GM12878 (cell line): Measurements from ENCODE around the gene PLA2G3. TPM values are rescaled to one million over a fixed set of nuclear protein-coding genes. Genes with fewer than 3 reads are reported as not detected.

Source experiments
- ATAC-seq: fragments of 200-7000 bp; cut with Tn5 transposase; 3 replicates; pipeline ENCODE4 v1.9.1; 2020; ENCODE audit warnings: mild to moderate bottlenecking, moderate library complexity
- BruUV-seq: library from RNA; stranded (reverse); fragments of 400-500 nt; replicated peaks from 2 replicates; lab custom pipeline; 2021; lab: Mats Ljungman, UMichigan
- CTCF ChIA-PET: fragments of 300-600 bp; sonication (Branson Sonifier 250); formaldehyde crosslinking; extraction: SDS; loops from one replicate; lab custom pipeline; 2021; ENCODE audit warnings: inconsistent platforms; lab: Yijun Ruan, JAX
- POLR2A ChIA-PET: fragments of 350-600 bp; formaldehyde crosslinking; extraction: SDS; loops from one replicate; lab custom pipeline; 2021; ENCODE audit warnings: inconsistent platforms; lab: Charles Lee
- RAD21 ChIA-PET: fragments of 300-600 bp; sonication (Branson Sonifier 250); formaldehyde crosslinking; loops from one replicate; lab custom pipeline; 2023; ENCODE audit warnings: antibody characterized with exemption; ENCODE audit not compliant: unreplicated experiment; lab: Charles Lee
- SMC1A ChIA-PET: fragments of 300-600 bp; sonication (Branson Sonifier 250); formaldehyde crosslinking; loops from one replicate; lab custom pipeline; 2023; ENCODE audit not compliant: unreplicated experiment, uncharacterized antibody; lab: Charles Lee
- DNase-seq: peaks from one replicate; pipeline ENCODE4 v3.0.0-alpha.2; 2011; ENCODE audit warnings: low read depth, low spot score
- FAIRE-seq: peaks from 3 replicates; lab custom pipeline; 2011; peaks lifted over from hg19 to GRCh38; lab: Jason Lieb, UNC
- H2AFZ ChIP-seq: 2 replicates; pipeline ENCODE4 v1.6.0; 2011; ENCODE audit warnings: low read depth, low read length, control low read depth; ENCODE audit not compliant: control insufficient read depth
- H3K27ac ChIP-seq: 2 replicates; pipeline ENCODE4 v1.5.1; 2011; ENCODE audit warnings: control low read depth; ENCODE audit not compliant: control insufficient read depth, insufficient read depth
- H3K27me3 ChIP-seq, 2 experiments: replicated peaks in 1 of 2; 2 replicates each; pipeline versions ENCODE4 v1.6.0 to v1.6.1; 2011; ENCODE audit warnings: low read length in 1 of 2; ENCODE audit not compliant: control insufficient read depth in 2 of 2, insufficient read depth in 2 of 2
- H3K36me3 ChIP-seq, 2 experiments: 2 replicates each; pipeline ENCODE4 v1.5.1; 2011; ENCODE audit warnings: low read length in 1 of 2; ENCODE audit not compliant: control insufficient read depth in 2 of 2, insufficient read depth in 2 of 2
- H3K4me1 ChIP-seq: 2 replicates; pipeline ENCODE4 v1.6.1; 2011; ENCODE audit warnings: mild to moderate bottlenecking, low read length, moderate library complexity, mixed read lengths; ENCODE audit not compliant: control insufficient read depth, insufficient read depth
- H3K4me2 ChIP-seq: 2 replicates; pipeline ENCODE4 v1.6.0; 2011; ENCODE audit warnings: control low read depth; ENCODE audit not compliant: control insufficient read depth, insufficient read depth
- H3K4me3 ChIP-seq: fragments of 200-600 bp; sonication (generic); 2 replicates; pipeline ENCODE4 v1.5.1; 2016
- H3K79me2 ChIP-seq: 2 replicates; pipeline ENCODE4 v1.6.0; 2011; ENCODE audit warnings: low read length; ENCODE audit not compliant: control insufficient read depth, insufficient read depth
- H3K9ac ChIP-seq: 2 replicates; pipeline ENCODE4 v1.8.0; 2011; ENCODE audit warnings: low read length, control low read depth, mixed read lengths; ENCODE audit not compliant: control insufficient read depth, insufficient read depth
- H3K9me3 ChIP-seq: replicated peaks from 3 replicates; pipeline ENCODE4 v1.5.1; 2011; ENCODE audit warnings: mild to moderate bottlenecking, low read length; ENCODE audit not compliant: control insufficient read depth, insufficient read depth
- H4K20me1 ChIP-seq: 2 replicates; pipeline ENCODE4 v1.6.0; 2011; ENCODE audit not compliant: control insufficient read depth, insufficient read depth
- ASH2L ChIP-seq: fragments of 300-600, 200-600 bp; sonication (generic); IDR thresholded peaks from 2 replicates; pipeline ENCODE4 v1.6.1; 2017; ENCODE audit warnings: low read depth, mild to moderate bottlenecking, borderline replicate concordance
- ATF3 ChIP-seq: IDR thresholded peaks from 2 replicates; pipeline ENCODE4 v1.6.1; 2011; ENCODE audit warnings: low read depth, mild to moderate bottlenecking, low read length, moderate library complexity, borderline replicate concordance; ENCODE audit errors: extremely low read depth
- BMI1 ChIP-seq: fragments of 450-650 bp; IDR thresholded peaks from 2 replicates; pipeline ENCODE4 v1.6.1; 2016; ENCODE audit warnings: mild to moderate bottlenecking, moderate library complexity, borderline replicate concordance
- CBFB ChIP-seq: IDR thresholded peaks from 2 replicates; pipeline ENCODE4 v1.6.1; 2016; ENCODE audit warnings: antibody characterized with exemption, low read depth
- ETV6 ChIP-seq, 2 experiments: fragments of 450-650 bp in 1 of 2; IDR thresholded peaks in 1 of 2; conservative IDR thresholded peaks in 1 of 2; 2 replicates each; pipeline ENCODE4 v1.6.1; 2014; ENCODE audit warnings: antibody characterized with exemption in 1 of 2, borderline replicate concordance in 1 of 2, low read depth in 1 of 2, mild to moderate bottlenecking in 1 of 2, moderate library complexity in 1 of 2
- FOS ChIP-seq: IDR thresholded peaks from 3 replicates; pipeline ENCODE4 v1.6.1; 2011; ENCODE audit warnings: borderline replicate concordance; ENCODE audit not compliant: insufficient read length; ENCODE audit errors: extremely low read depth
- GABPA ChIP-seq: IDR thresholded peaks from 2 replicates; pipeline ENCODE4 v1.6.1; 2014; ENCODE audit warnings: antibody characterized with exemption, low read depth, mild to moderate bottlenecking, inconsistent platforms
- HDGF ChIP-seq: fragments of 450-650 bp; IDR thresholded peaks from 2 replicates; pipeline ENCODE4 v1.6.1; 2016; ENCODE audit warnings: antibody characterized with exemption
- JUNB ChIP-seq: IDR thresholded peaks from 2 replicates; pipeline ENCODE4 v1.6.1; 2016; ENCODE audit warnings: antibody characterized with exemption, mild to moderate bottlenecking
- PAX8 ChIP-seq: fragments of 450-650 bp; IDR thresholded peaks from 2 replicates; pipeline ENCODE4 v1.6.1; 2017; ENCODE audit warnings: mild to moderate bottlenecking, moderate library complexity
- PKNOX1 ChIP-seq: fragments of 450-650 bp; IDR thresholded peaks from 2 replicates; pipeline ENCODE4 v1.6.1; 2016; ENCODE audit warnings: mild to moderate bottlenecking
- RB1 ChIP-seq: fragments of 450-650 bp; formaldehyde crosslinking; IDR thresholded peaks from 2 replicates; pipeline ENCODE4 v1.6.1; 2017; ENCODE audit warnings: mild to moderate bottlenecking, borderline replicate concordance
- SKIL ChIP-seq: fragments of 450-650 bp; IDR thresholded peaks from 2 replicates; pipeline ENCODE4 v1.6.1; 2017; ENCODE audit warnings: mild to moderate bottlenecking, low read depth, inconsistent platforms; ENCODE audit not compliant: poor library complexity, severe bottlenecking
- TBL1XR1 ChIP-seq: IDR thresholded peaks from 2 replicates; pipeline ENCODE4 v1.6.1; 2012; ENCODE audit warnings: low read depth, low read length, improper control_type of control experiment
- USF1 ChIP-seq: IDR thresholded peaks from 2 replicates; pipeline ENCODE4 v1.6.1; 2011; ENCODE audit warnings: borderline replicate concordance, low read depth, mild to moderate bottlenecking, moderate library complexity, mixed read lengths, low read length; ENCODE audit not compliant: insufficient read depth; ENCODE audit errors: extremely low read length
- WGBS: methylation state at CpG from one replicate; pipeline ENCODE4 v1.1.6; 2016; ENCODE audit warnings: low lambda C conversion rate; ENCODE audit not compliant: insufficient replicate concordance, insufficient coverage; ENCODE audit errors: missing lambda C conversion rate; 5-methylcytosine and 5-hydroxymethylcytosine counted together
- in situ Hi-C: fragments of 300-500 bp; cut with MboI; formaldehyde crosslinking; loops from 9 replicates; pipeline ENCODE4 v1.14.3; 2018; ENCODE audit warnings: mixed read lengths
- intact Hi-C: fragments of 100-400 bp; cut with micrococcal nuclease; formaldehyde crosslinking; loops from one replicate; pipeline ENCODE4 v1.14.2; 2022; ENCODE audit not compliant: unreplicated experiment
- polyA plus RNA-seq, 11 experiments: library from polyadenylated mRNA; depleted of rRNA in 4 of 11; unstranded in 6 of 11; stranded (reverse) in 5 of 11; fragments of >200 nt; fragmentation: Nextera tagmentation in 4 of 11; fragmentation: Illumina TruSeq in 1 of 11; extraction: Ambion mirVana in 4 of 11; extraction: Trizol in 1 of 11; gene quantifications; 1 replicate in 1 of 11; 2 replicates in 10 of 11; pipeline versions ENCODE4 v1.2.1 to v1.2.3, GENCODE V29; 2011 to 2016; ENCODE audit warnings: inconsistent platforms in 2 of 11, missing spikeins in 2 of 11, low read depth in 1 of 11
- total RNA-seq, 4 experiments: library from RNA; depleted of rRNA in 3 of 4; stranded (reverse); fragments of >200 nt in 3 of 4; fragmentation: Illumina TruSeq in 1 of 4; extraction: Trizol in 1 of 4; gene quantifications; 2 replicates each; pipeline versions ENCODE4 v1.2.1 to v1.2.3, GENCODE V29; 2013 to 2021
- TF ChIP-seq, protein P1 (sequence below): IDR thresholded peaks from 2 replicates; pipeline ENCODE4 v1.6.1; 2011; ENCODE audit warnings: borderline replicate concordance, low read depth, mild to moderate bottlenecking, moderate library complexity, low read length; ENCODE audit not compliant: insufficient read depth, poor library complexity, severe bottlenecking

Gene PLA2G3
- total and polyA plus RNA-seq, 10 of the 15 experiments (the other 5 are each of a cell fraction or from before 2014, with no cell fraction given) = 0.04 TPM; not detected in 9

GRCh38 chr22:31143038-31143437 is 2.7 kb upstream of the PLA2G3 start:
- FAIRE-seq (no peak), ATAC-seq (no peak), DNase-seq (no peak)
- Histone ChIP-seq H3K9ac (no peak overlapping the region), H3K79me2 (no peaks in the 10 kb centered on the region), H3K4me1 (no peaks in the 10 kb centered on the region), H3K27me3 (no peaks in the 10 kb centered on the region; a peak in 2 of 4 replicates), H4K20me1 (no peaks in the 10 kb centered on the region), H3K36me3 (no peaks in the 10 kb centered on the region), H3K9me3 (no peaks in the 10 kb centered on the region), H3K4me2 (no peak overlapping the region), H3K4me3 (no peak overlapping the region), H3K27ac (no peak overlapping the region), H2AFZ (no peak overlapping the region)
- WGBS = 3% methylated on average over 3 of the region's 3 CpGs
- intact Hi-C loops = no loop called here
- SMC1A ChIA-PET = no interaction called here
- in situ Hi-C loops = no loop called here
- no TSS peak for BruUV-seq
- POLR2A ChIA-PET = no interaction called here
- RAD21 ChIA-PET = no interaction called here
- CTCF ChIA-PET = no interaction called here
- TF ChIP-seq GABPA = no peak
- TF ChIP-seq SKIL = no peak
- no peak for TF ChIP-seq ASH2L
- no peak for TF ChIP-seq TBL1XR1
- no peak for TF ChIP-seq CBFB
- TF ChIP-seq ETV6 (conservative IDR thresholded peaks at IDR 0.05 in 1 of 2, IDR thresholded peaks at IDR 0.05 in 1 of 2; ENCODE audit: borderline replicate concordance in 1 of 2, low read depth in 1 of 2) = no peak
- no peak for TF ChIP-seq BMI1
- TF ChIP-seq HDGF = no peak
- no peak for TF ChIP-seq ATF3
- TF ChIP-seq PAX8 = no peak
- no peak for TF ChIP-seq PKNOX1
- TF ChIP-seq, protein P1, sequence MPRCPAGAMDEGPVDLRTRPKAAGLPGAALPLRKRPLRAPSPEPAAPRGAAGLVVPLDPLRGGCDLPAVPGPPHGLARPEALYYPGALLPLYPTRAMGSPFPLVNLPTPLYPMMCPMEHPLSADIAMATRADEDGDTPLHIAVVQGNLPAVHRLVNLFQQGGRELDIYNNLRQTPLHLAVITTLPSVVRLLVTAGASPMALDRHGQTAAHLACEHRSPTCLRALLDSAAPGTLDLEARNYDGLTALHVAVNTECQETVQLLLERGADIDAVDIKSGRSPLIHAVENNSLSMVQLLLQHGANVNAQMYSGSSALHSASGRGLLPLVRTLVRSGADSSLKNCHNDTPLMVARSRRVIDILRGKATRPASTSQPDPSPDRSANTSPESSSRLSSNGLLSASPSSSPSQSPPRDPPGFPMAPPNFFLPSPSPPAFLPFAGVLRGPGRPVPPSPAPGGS = no peak
- no peak for TF ChIP-seq FOS
- no peak for TF ChIP-seq RB1
- no peak for TF ChIP-seq JUNB
- TF ChIP-seq USF1 = no peak
